Gastroesophageal sphincter (tissue), 3 donors: ENCODE measurements around the gene SMIM21.

Experiments used
- CTCF ChIP-seq, 4 experiments: fragments of 200-600 bp in 2 of 4; fragments of 450-650 bp in 2 of 4; sonication (generic) in 1 of 4; IDR thresholded peaks; one replicate each; pipeline ENCODE4 v1.5.1; 2017 to 2019; ENCODE audit warnings: antibody characterized with exemption in 4 of 4, mild to moderate bottlenecking in 2 of 4, moderate library complexity in 2 of 4
- EP300 ChIP-seq: sonication (generic); formaldehyde crosslinking; IDR thresholded peaks from one replicate; pipeline ENCODE4 v1.6.1; 2017; ENCODE audit warnings: antibody characterized with exemption, mild to moderate bottlenecking
- POLR2A ChIP-seq, 2 donors: fragments of 450-650 bp; IDR thresholded peaks; one replicate each; pipeline ENCODE4 v1.6.1; 2017; ENCODE audit warnings: antibody characterized with exemption in 2 of 2, mild to moderate bottlenecking in 2 of 2, moderate library complexity in 1 of 2
- POLR2AphosphoS5 ChIP-seq: sonication (generic); formaldehyde crosslinking; IDR thresholded peaks from one replicate; pipeline ENCODE4 v1.6.1; 2017; ENCODE audit warnings: antibody characterized with exemption

- TF ChIP-seq CTCF (IDR thresholded peaks at IDR 0.05) (no peak), POLR2A (IDR thresholded peaks at IDR 0.05) (no peak), EP300 (no peak), POLR2AphosphoS5 (no peak)
Observed at GRCh38 chr18:75472906-75473305, 45.4 kb upstream of the SMIM21 start.
